CD4-positive, alpha-beta T cell treated with Interferon alpha-2 for 1 hour (primary cell): ENCODE measurements around the gene ADH4.

Source experiments
- DNase-seq, 2 donors: peaks; one replicate each; pipeline ENCODE4 v3.0.0-alpha.2; 2020 to 2022

Gene ADH4

DNA sequence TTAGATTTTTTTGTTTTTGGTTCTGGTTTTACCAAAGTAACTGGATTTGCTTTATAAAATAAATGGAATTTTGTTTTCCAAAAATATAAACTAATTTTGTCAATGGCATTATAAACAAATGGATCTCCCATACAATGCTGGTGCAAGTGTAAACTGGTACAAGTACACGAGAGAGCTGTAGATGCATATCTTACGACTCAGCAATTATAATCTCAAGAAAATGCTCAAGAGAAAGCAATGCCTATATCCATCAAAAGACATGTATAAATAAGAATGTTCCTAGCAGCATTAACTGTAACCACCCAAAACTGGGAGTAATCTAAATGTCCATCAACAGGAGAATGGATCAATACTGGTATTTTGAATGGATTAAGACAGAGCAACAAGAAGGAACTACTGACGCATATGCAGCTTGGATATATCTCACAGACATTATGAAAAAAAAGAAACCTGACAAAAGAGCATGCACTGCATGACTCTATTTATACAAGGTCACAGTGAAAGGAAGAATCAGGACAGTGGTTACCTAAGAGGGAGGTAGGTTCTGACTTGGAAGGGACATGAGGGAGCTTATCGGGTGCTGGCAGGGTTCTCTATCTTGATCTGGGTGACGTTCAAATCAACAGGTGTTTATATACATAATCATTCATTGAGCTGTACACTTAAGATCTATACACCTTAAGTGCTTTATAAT is 65.0 kb downstream of the ADH4 start:
- DNase-seq, result no peak

DNA sequence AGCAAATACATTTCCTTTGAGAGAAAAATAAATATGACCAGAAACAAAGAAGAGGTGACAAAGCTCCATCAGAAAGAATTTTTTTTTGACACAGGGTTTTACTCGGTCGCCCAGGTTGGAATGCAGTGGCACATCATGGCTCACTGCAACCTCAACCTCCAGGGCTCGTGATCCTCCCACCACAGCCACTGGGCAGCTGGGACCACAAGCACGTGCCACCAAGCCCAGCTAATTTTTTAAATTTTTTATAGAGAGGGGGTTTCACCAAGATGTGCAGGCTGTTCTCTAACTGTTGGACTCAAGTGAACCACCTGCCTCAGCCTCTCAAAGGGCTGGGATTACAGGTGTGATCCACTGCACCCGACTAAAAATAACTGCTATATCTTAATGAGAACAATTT is 65.8 kb downstream of the ADH4 start:
- no peak for DNase-seq

DNA sequence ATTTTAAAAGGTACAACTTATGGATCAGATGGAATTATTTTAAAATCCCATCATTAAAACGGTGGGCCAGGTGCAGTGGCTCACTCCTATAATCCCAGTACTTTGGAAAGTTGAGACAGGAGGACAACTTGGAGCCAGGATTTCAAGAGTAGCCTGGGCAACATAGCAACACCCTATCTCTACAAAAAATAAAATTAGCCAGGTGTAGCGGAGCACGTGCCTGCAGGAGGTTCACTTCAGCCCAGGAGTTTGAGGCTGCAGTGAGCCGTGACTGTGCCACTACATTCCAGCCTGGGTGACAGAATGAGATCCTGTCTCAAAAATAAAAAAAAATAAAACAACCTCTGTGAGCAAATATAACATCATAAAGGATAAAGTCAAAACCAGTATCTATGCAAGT is 66.9 kb downstream of the ADH4 start:
- DNase-seq, result no peak

DNA sequence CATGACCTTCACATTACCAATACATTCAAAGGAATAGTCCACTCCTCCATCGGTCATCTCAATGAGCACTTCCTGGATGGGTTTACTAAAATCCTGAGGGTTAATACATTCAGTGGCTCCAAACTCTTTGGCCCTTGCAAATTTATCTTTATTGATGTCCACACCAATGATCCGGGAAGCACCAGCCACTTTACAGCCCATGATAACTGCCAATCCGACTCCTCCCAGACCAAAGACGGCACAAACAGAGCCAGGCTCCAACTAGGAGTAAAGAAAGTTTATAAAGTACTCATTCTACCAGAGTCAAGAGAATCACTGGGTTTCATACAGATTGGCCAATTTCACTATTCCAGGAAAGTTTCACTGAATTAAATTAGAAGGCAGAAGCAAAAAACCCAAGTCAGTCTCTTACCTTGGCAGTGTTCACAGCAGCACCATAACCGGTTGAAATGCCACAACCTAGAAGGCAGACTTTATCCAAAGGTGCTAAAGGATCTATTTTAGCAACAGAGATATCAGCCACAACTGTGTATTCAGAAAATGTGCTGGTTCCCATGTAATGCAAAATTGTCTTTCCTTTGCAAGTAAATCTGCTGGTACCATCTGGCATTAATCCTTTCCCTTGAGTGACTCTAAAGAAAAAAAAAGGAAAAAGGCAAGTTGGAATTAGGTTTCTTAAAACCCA is 67.7 kb downstream of the ADH4 start:
- no peak for DNase-seq

DNA sequence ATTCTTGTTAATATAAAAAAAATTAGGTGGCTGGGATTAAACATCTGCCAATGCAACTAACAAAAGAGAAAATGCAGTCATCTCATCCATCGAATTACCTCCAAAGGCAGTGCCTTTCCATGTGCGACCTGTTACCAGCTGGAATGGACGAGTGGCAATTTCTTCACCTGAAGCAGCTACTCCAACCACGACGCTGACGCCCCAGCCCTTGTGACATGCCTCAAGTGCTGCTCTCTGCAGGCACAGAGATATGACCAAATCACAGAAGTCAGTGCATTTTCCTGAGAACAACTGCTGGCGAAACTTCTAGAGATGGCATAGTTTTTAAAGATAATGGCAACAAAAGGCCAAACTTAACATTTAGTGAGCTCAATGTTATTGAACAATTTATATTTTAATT is 69.3 kb downstream of the ADH4 start:
- DNase-seq, result no peak
